HCT116 (cell line): ENCODE results near the gene PCNP. TPM values are rescaled to one million over a fixed set of nuclear protein-coding genes. Genes with fewer than 3 reads are reported as not detected.

ENCODE experiments used
- ATAC-seq: fragments of 200-7000 bp; cut with Tn5 transposase; 2 replicates; pipeline ENCODE4 v1.9.1; 2020; ENCODE audit warnings: mild to moderate bottlenecking, moderate library complexity
- BruUV-seq: library from RNA; stranded (reverse); fragments of 400-500 nt; replicated peaks from 2 replicates; lab custom pipeline; 2021; lab: Mats Ljungman, UMichigan
- CTCF ChIA-PET: fragments of 300-600 bp; sonication (Branson Sonifier 250); formaldehyde crosslinking; loops from one replicate; lab custom pipeline; 2021; ENCODE audit warnings: antibody characterized with exemption; lab: Charles Lee
- POLR2A ChIA-PET: fragments of 300-600, 350-600 bp; sonication (Branson Sonifier 250); formaldehyde crosslinking; loops from one replicate; lab custom pipeline; 2021; ENCODE audit warnings: antibody characterized with exemption; lab: Charles Lee
- RAD21 ChIA-PET, 2 experiments: fragments of 300-600 bp; sonication (Branson Sonifier 250); formaldehyde crosslinking; loops; one replicate each; lab custom pipeline; 2023; ENCODE audit warnings: low total read pairs in 2 of 2; ENCODE audit not compliant: uncharacterized antibody in 2 of 2, unreplicated experiment in 2 of 2, low non-redundant PET in 1 of 2; lab: Charles Lee
- DNase-seq: peaks from one replicate; pipeline ENCODE4 v3.0.0-alpha.2; 2010; ENCODE audit warnings: low read depth, low spot score
- H2AFZ ChIP-seq: fragments of 200-600 bp; shearing (Covaris generic), sonication (generic); 2 replicates; pipeline ENCODE4 v1.6.1; 2017; ENCODE audit warnings: low read depth, mixed run types, mixed read lengths, antibody characterized with exemption, low read length; ENCODE audit not compliant: poor library complexity, severe bottlenecking
- H3K27ac ChIP-seq: 2 replicates; pipeline ENCODE4 v1.5.1; 2012; ENCODE audit warnings: low read depth, low read length
- H3K27me3 ChIP-seq: fragments of 200-600 bp; sonication (generic); 2 replicates; pipeline ENCODE4 v1.6.1; 2016; ENCODE audit warnings: mixed run types, low read length, mixed read lengths; ENCODE audit not compliant: insufficient read depth
- H3K36me3 ChIP-seq, 2 experiments: fragments of 200-500 bp in 1 of 2; fragments of 200-600 bp in 1 of 2; sonication (Bioruptor generic) in 1 of 2; sonication (generic) in 1 of 2; 2 replicates each; pipeline versions ENCODE4 v1.5.1 to v1.6.1; 2014 to 2016; ENCODE audit warnings: low read length in 2 of 2, inconsistent platforms in 1 of 2, mixed read lengths in 1 of 2, mixed run types in 1 of 2; ENCODE audit not compliant: insufficient read depth in 2 of 2, control insufficient read depth in 1 of 2
- H3K4me1 ChIP-seq, 2 experiments: fragments of 200-600 bp in 1 of 2; sonication (generic) in 1 of 2; 2 replicates each; pipeline versions ENCODE4 v1.5.1 to v1.6.1; 2012 to 2017; ENCODE audit warnings: low read length in 2 of 2, inconsistent platforms in 1 of 2, mild to moderate bottlenecking in 1 of 2, mixed read lengths in 1 of 2, mixed run types in 1 of 2, moderate library complexity in 1 of 2; ENCODE audit not compliant: insufficient read depth in 2 of 2, control insufficient read depth in 1 of 2
- H3K4me2 ChIP-seq: fragments of 200-600 bp; sonication (generic); 2 replicates; pipeline ENCODE4 v1.6.1; 2017; ENCODE audit warnings: mixed run types, low read length, mixed read lengths
- H3K4me3 ChIP-seq, 2 experiments: fragments of 200-600 bp in 1 of 2; sonication (generic) in 1 of 2; replicated peaks in 1 of 2; 2 replicates each; pipeline ENCODE4 v1.5.1; 2011 to 2016; ENCODE audit warnings: low read length in 2 of 2, control low read depth in 1 of 2, low read depth in 1 of 2, mild to moderate bottlenecking in 1 of 2, mixed read lengths in 1 of 2, mixed run types in 1 of 2
- H3K79me2 ChIP-seq: fragments of 200-600 bp; sonication (generic); 2 replicates; pipeline ENCODE4 v1.6.1; 2017; ENCODE audit warnings: mild to moderate bottlenecking, mixed run types, low read length, moderate library complexity, mixed read lengths; ENCODE audit not compliant: insufficient read depth
- H3K9ac ChIP-seq: fragments of 200-600 bp; sonication (generic); 2 replicates; pipeline ENCODE4 v1.6.1; 2016; ENCODE audit warnings: low read length, mixed read lengths
- H3K9me2 ChIP-seq: fragments of 200-600 bp; sonication (generic), shearing (Covaris generic); 2 replicates; pipeline ENCODE4 v1.6.1; 2017; ENCODE audit warnings: mixed run types, mild to moderate bottlenecking, moderate library complexity; ENCODE audit not compliant: insufficient read depth
- H3K9me3 ChIP-seq, 2 experiments: fragments of 200-500 bp in 1 of 2; fragments of 200-600 bp in 1 of 2; sonication (Bioruptor generic) in 1 of 2; sonication (generic) in 1 of 2; 2 replicates each; pipeline ENCODE4 v1.6.1; 2014 to 2017; ENCODE audit warnings: low read length in 2 of 2, mixed read lengths in 2 of 2, inconsistent platforms in 1 of 2, low read depth in 1 of 2, mild to moderate bottlenecking in 1 of 2, mixed run types in 1 of 2, moderate library complexity in 1 of 2; ENCODE audit not compliant: control insufficient read depth in 1 of 2, insufficient read depth in 1 of 2
- H4K20me1 ChIP-seq: fragments of 200-600 bp; sonication (generic), shearing (Covaris generic); 2 replicates; pipeline ENCODE4 v1.6.1; 2017; ENCODE audit warnings: mixed run types, mild to moderate bottlenecking, moderate library complexity; ENCODE audit not compliant: insufficient read depth
- CBX3 ChIP-seq: IDR thresholded peaks from 2 replicates; pipeline ENCODE4 v1.6.1; 2012; ENCODE audit warnings: low read depth
- CEBPB ChIP-seq: IDR thresholded peaks from 2 replicates; pipeline ENCODE4 v1.6.1; 2012; ENCODE audit warnings: low read depth
- EGR1 ChIP-seq: IDR thresholded peaks from 2 replicates; pipeline ENCODE4 v1.6.1; 2012; ENCODE audit warnings: low read depth
- ELF1 ChIP-seq: IDR thresholded peaks from 2 replicates; pipeline ENCODE4 v1.6.1; 2012; ENCODE audit warnings: low read depth, borderline replicate concordance
- EZH2 ChIP-seq: fragments of 200-600 bp; sonication (generic); IDR thresholded peaks from 2 replicates; pipeline ENCODE4 v1.6.1; 2017; ENCODE audit warnings: antibody characterized with exemption, mixed run types
- EZH2phosphoT487 ChIP-seq: fragments of 200-600 bp; IDR thresholded peaks from 2 replicates; pipeline ENCODE4 v1.6.1; 2018; ENCODE audit warnings: antibody characterized with exemption, borderline replicate concordance
- JUND ChIP-seq: IDR thresholded peaks from 2 replicates; pipeline ENCODE4 v1.6.1; 2012
- MAX ChIP-seq: IDR thresholded peaks from 2 replicates; pipeline ENCODE4 v1.6.1; 2012
- RAD21 ChIP-seq: IDR thresholded peaks from 2 replicates; pipeline ENCODE4 v1.6.1; 2012; ENCODE audit warnings: low read depth, mild to moderate bottlenecking
- SIN3A ChIP-seq: IDR thresholded peaks from 2 replicates; pipeline ENCODE4 v1.6.1; 2012; ENCODE audit warnings: low read depth
- SP1 ChIP-seq: IDR thresholded peaks from 2 replicates; pipeline ENCODE4 v1.6.1; 2012; ENCODE audit warnings: low read depth
- TCF7L2 ChIP-seq: IDR thresholded peaks from 2 replicates; pipeline ENCODE4 v1.7.0; 2011; ENCODE audit warnings: borderline replicate concordance, inconsistent platforms; ENCODE audit not compliant: insufficient read depth, insufficient read length; ENCODE audit errors: extremely low read depth
- ZBTB33 ChIP-seq: IDR thresholded peaks from 2 replicates; pipeline ENCODE4 v1.6.1; 2011; ENCODE audit warnings: mild to moderate bottlenecking, low read length, moderate library complexity; ENCODE audit not compliant: insufficient replicate concordance; ENCODE audit errors: extremely low read depth
- ZNF274 ChIP-seq: fragments of 200-500 bp; sonication (Bioruptor generic); IDR thresholded peaks from 2 replicates; pipeline ENCODE4 v1.6.1; 2014; ENCODE audit warnings: mild to moderate bottlenecking, low read depth, low read length, inconsistent platforms
- intact Hi-C: fragments of 100-400 bp; cut with micrococcal nuclease; formaldehyde crosslinking; loops from 2 replicates; pipeline ENCODE4 v1.10.0; 2022
- total RNA-seq: library from RNA; stranded (reverse); gene quantifications from one replicate; pipeline ENCODE4 v1.2.1, GENCODE V29; 2021; ENCODE audit not compliant: unreplicated experiment
- TF ChIP-seq, protein P1 (sequence below): IDR thresholded peaks from 2 replicates; pipeline ENCODE4 v1.6.1; 2012

Gene PCNP
- total RNA-seq, 1 experiment from 2014 or later: 177 TPM

DNA sequence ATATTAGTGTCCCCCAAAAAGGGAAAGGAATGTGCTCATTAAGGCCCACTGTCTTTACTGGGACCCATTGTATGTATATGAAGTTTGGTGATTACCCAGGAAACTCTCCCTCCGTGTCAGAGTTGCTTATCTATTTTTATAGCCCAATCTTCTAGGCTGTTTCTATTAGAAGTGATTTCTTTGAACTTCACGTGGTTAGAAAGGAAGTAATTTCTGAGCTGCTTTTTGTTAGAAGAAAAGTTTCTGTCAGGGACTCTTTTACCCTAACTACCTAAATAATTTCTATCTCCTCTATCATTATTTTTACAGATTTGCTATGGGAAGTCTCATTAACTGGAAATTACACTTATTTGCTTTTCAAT is 43.3 kb upstream of the PCNP start (continued):
- TF ChIP-seq ZBTB33 (no peak), CEBPB (no peak), SP1 (no peak)

DNA sequence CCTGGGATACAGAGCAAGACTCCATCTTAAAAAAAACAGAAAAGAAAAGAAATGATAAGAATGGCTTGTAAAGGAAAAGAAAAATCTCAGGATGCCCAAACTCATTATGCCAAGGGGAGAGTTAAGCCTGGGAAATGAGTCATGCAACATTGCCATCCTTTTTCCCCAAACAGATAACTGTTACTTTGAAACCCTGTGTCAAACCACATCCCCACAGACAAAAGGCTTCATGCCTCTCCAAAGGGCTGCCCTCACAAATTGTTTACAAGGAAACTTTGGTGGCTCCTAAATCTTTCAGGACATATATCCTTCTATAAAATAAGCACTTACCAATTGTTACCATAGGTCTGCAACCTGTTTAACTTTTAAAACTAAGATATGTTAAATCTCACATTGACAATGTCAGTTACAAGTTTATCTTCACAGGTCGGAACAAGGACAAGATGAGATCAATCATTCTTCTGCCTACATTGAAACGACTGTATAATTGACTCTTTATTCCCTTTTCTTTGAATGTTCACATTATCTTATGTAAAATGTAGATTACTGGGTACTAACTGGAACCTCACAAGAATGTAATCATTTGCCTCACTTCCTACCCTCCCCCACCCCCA is 42.4 kb upstream of the PCNP start:
- Histone ChIP-seq H3K36me3 (no peaks in the 10 kb centered on the region), H3K4me2 (no peak overlapping the region), H3K4me3 (no peak overlapping the region), H3K9me2 (no peaks in the 10 kb centered on the region), H3K9me3 (no peaks in the 10 kb centered on the region)
- BruUV-seq: no TSS peak
- ATAC-seq: no peak
- POLR2A ChIA-PET: no interaction called here
- CTCF ChIA-PET: no interaction called here
- RAD21 ChIA-PET: no interaction called here
- TF ChIP-seq JUND (no peak), EZH2phosphoT487 (no peak), EZH2 (no peak), ZBTB33 (no peak), EGR1 (no peak), RAD21 (no peak), CBX3 (no peak), TCF7L2 (no peak), MAX (no peak), ELF1 (no peak), SIN3A (no peak), ZNF274 (no peak)
- TF ChIP-seq, protein P1, sequence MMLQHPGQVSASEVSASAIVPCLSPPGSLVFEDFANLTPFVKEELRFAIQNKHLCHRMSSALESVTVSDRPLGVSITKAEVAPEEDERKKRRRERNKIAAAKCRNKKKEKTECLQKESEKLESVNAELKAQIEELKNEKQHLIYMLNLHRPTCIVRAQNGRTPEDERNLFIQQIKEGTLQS: no peak
- TF ChIP-seq, all 23 proteins: peak for 0
- Histone ChIP-seq H3K79me2 (no peaks in the 10 kb centered on the region), H3K27me3 (no peaks in the 10 kb centered on the region), H4K20me1 (no peaks in the 10 kb centered on the region), H3K4me1 (no peaks in the 10 kb centered on the region), H2AFZ (no peak overlapping the region), H3K9ac (no peak overlapping the region), H3K27ac (no peak overlapping the region)
- no peak for DNase-seq
- intact Hi-C loops: no loop called here
